Measurements from ENCODE around the gene PLAGL2.

- TF ChIP-seq POLR2A (IDR thresholded peaks at IDR 0.05; ENCODE audit: control extremely low read depth in 1 of 2, low read depth in 2 of 2, low read length in 2 of 2): no peak
- no peak for TF ChIP-seq CTCF (IDR thresholded peaks at IDR 0.05; ENCODE audit: control extremely low read depth in 1 of 3, insufficient read depth in 1 of 3, low read depth in 1 of 3, low read length in 3 of 3)
These were observed 49.9 kb downstream of the PLAGL2 start for GRCh38 chr20:32157611-32158010.

All from H1 (cell line).